ENCODE data around the gene PLSCR2. TPM values are rescaled to one million over a fixed set of nuclear protein-coding genes. Genes with fewer than 3 reads are reported as not detected.

Gene PLSCR2
- total RNA-seq, 1 donor from 2014 or later = 0.31 TPM

GRCh38 chr3:146390006-146390772, 79.2 kb downstream of the PLSCR2 start:
- Mint-ChIP-seq H3K4me3 (no peak overlapping the region), H3K9me3 (peaks cover 6% of the 10 kb centered on the region), H3K27ac (peak overlapping the region; percentile 45), H3K27me3 (ENCODE audit: low read depth) (no peaks in the 10 kb centered on the region), H3K4me1 (peaks cover 8% of the 10 kb centered on the region), H3K36me3 (peaks cover 3% of the 10 kb centered on the region)
- no peak for DNase-seq (ENCODE audit: low spot score in 2 of 2, unreplicated experiment in 2 of 2)
- TF ChIP-seq CTCF (IDR thresholded peaks at IDR 0.05; ENCODE audit: unreplicated experiment) = no peak

- TF ChIP-seq CTCF (IDR thresholded peaks at IDR 0.05; ENCODE audit: unreplicated experiment) = no peak
- H3K4me3 Mint-ChIP-seq = no peak overlapping the region
- no peak for DNase-seq (ENCODE audit: low spot score in 2 of 2, unreplicated experiment in 2 of 2)
- no peaks in the 10 kb centered on the region for H3K9me3 Mint-ChIP-seq
- H3K27ac Mint-ChIP-seq = no peak overlapping the region
- no peaks in the 10 kb centered on the region for H3K36me3 Mint-ChIP-seq
- peaks cover 8% of the 10 kb centered on the region for H3K4me1 Mint-ChIP-seq
- no peaks in the 10 kb centered on the region for H3K27me3 Mint-ChIP-seq (ENCODE audit: low read depth)
Measured at GRCh38 chr3:146387566-146387965, 81.8 kb downstream of the PLSCR2 start.

- no peak overlapping the region for H3K4me3 Mint-ChIP-seq
- H3K9me3 Mint-ChIP-seq = no peaks in the 10 kb centered on the region
- TF ChIP-seq CTCF (IDR thresholded peaks at IDR 0.05; ENCODE audit: unreplicated experiment) = no peak
- peaks cover 8% of the 10 kb centered on the region for H3K4me1 Mint-ChIP-seq
- H3K27ac Mint-ChIP-seq = no peak overlapping the region
- H3K27me3 Mint-ChIP-seq (ENCODE audit: low read depth) = no peaks in the 10 kb centered on the region
- no peak for DNase-seq (ENCODE audit: low spot score in 2 of 2, unreplicated experiment in 2 of 2)
- no peaks in the 10 kb centered on the region for H3K36me3 Mint-ChIP-seq
Measured at GRCh38 chr3:146386936-146387335, 82.4 kb downstream of the PLSCR2 start.

- no peak for TF ChIP-seq CTCF (IDR thresholded peaks at IDR 0.05; ENCODE audit: unreplicated experiment)
- Mint-ChIP-seq H3K27me3 (ENCODE audit: low read depth) (no peaks in the 10 kb centered on the region), H3K36me3 (no peaks in the 10 kb centered on the region), H3K4me1 (no peaks in the 10 kb centered on the region), H3K27ac (no peak overlapping the region), H3K9me3 (no peaks in the 10 kb centered on the region), H3K4me3 (no peak overlapping the region)
- no peak for DNase-seq (ENCODE audit: low spot score in 2 of 2, unreplicated experiment in 2 of 2)
Measured at GRCh38 chr3:146384786-146385185, 84.6 kb downstream of the PLSCR2 start.

Other genes with a start within 250 kb of the PLSCR2 start
- 9.4 to 10.4 TPM (median 9.9 TPM) in 3 replicates for gene PLSCR4, start 218.5 kb downstream of the PLSCR2 start, total RNA-seq
- gene PLSCR1, start 75.0 kb upstream of the PLSCR2 start, total RNA-seq = 64.1 to 71.0 TPM (median 66.0 TPM) in 3 replicates
- gene PLSCR5, start 135.8 kb upstream of the PLSCR2 start, total RNA-seq = 0.20 TPM in 1 of 3 replicates, not detected in the others

Data from mesothelial cell of epicardium (in vitro differentiated cells).